Middle frontal gyrus (tissue), 1 donor: ENCODE measurements around the gene LIME1.

Experiments
- DNase-seq: peaks from one replicate; pipeline ENCODE4 v3.0.0-alpha.2; 2015; ENCODE audit warnings: low spot score; ENCODE audit errors: extremely low spot score

Gene LIME1

DNA sequence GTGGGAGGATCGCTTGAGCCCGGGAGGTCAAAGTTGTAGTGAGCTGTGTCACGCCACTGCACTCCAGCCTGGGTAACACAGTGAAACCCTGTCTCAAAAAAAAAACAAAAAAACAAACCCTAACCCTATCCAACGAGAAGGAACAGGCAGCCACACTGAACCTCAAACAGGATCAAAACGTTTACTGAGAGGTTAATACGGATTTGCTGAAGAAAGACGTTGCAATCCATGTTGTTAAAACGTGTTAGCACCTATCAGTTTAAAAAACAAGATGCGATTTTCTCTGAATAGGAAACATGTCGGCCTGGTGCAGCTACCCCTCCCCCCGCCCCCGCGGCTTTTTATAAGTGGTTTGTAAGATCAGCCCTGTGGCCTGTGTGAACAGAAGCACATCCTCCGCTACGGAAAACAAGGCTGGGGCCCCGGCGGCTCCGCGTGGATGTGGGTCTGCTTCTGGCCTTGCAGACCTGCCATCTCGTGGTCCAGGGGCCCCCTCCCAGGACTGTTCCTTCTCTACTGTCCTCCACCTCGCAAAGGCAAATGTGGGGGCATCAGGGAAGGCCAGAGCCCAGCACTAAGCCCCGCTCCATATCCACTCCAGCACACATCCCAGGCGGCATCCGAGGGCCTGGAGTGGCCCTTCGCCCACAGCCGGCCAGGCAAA lies 14.5 kb downstream of the LIME1 start:
- DNase-seq = no peak

DNA sequence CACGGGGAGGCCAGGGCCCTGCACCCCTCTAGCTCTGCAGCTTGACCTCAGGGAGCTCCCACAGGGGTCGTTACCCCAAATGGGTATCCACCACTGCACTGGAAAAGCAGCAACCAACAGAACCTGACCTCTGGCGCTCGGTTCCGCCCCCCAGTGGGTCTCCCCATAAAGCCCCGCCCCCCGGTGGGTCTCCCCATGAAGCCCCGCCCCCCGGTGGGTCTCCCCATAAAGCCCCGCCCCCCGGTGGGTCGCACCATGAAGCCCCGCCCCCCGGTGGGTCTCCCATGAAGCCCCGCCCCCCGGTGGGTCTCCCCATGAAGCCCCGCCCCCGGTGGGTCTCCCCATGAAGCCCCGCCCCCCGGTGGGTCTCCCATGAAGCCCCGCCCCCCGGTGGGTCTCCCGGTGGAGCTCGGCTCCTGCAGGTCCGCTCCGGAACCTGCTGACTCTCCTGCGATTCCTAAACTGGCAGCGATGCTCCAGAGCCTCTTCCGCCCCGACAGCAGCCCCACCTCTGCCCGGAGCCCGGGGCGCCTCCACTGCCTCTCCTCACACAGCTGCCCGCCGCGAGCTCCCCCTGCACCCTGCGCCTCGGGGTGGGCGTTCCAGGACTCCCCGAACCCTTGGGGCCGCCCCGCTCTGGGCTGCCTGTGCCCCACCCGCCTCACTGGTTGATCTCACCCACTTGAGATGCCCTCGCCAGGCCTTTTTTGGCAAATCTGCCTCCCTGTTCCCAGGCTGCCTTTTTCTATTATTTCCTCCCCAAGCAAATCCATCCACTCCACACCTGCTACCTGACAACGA lies 15.2 kb downstream of the LIME1 start:
- DNase-seq = no peak

GRCh38 chr20:63752411-63753101 lies 16.1 kb downstream of the LIME1 start:
- no peak for DNase-seq

GRCh38 chr20:63753381-63753780 lies 16.9 kb downstream of the LIME1 start:
- DNase-seq = no peak

GRCh38 chr20:63754008-63754407 lies 17.5 kb downstream of the LIME1 start:
- no peak for DNase-seq

- no peak for DNase-seq
These were observed 19.6 kb downstream of the LIME1 start for GRCh38 chr20:63755933-63756647.

GRCh38 chr20:63756648-63756991 lies 20.2 kb downstream of the LIME1 start:
- DNase-seq = no peak

GRCh38 chr20:63758152-63758551 lies 21.7 kb downstream of the LIME1 start:
- DNase-seq = no peak

DNA sequence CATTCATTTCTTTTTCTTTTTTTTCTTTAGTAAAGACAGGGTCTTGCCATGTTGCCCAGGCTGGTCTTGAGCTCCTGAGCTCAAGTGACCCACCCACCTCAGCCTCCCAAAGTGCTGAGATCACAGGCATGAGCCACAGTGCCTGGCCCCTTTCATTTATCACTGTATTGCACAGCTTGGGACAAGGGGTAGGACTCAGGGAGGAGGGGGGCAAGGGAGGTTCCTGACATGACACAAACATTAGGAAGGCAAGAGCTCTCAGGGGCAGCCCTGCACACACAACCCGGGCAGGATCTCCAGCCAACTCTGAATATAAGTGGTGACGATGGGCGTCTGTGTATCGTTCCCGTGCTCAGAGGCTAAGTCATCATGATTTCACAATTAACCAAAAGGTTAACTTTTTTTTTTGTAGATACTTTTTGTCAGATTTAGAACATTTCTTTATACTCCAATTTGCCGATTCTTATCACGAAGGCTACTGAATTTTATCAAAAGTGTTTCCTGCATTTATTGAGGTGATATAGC lies 23.0 kb downstream of the LIME1 start:
- no peak for DNase-seq

DNA sequence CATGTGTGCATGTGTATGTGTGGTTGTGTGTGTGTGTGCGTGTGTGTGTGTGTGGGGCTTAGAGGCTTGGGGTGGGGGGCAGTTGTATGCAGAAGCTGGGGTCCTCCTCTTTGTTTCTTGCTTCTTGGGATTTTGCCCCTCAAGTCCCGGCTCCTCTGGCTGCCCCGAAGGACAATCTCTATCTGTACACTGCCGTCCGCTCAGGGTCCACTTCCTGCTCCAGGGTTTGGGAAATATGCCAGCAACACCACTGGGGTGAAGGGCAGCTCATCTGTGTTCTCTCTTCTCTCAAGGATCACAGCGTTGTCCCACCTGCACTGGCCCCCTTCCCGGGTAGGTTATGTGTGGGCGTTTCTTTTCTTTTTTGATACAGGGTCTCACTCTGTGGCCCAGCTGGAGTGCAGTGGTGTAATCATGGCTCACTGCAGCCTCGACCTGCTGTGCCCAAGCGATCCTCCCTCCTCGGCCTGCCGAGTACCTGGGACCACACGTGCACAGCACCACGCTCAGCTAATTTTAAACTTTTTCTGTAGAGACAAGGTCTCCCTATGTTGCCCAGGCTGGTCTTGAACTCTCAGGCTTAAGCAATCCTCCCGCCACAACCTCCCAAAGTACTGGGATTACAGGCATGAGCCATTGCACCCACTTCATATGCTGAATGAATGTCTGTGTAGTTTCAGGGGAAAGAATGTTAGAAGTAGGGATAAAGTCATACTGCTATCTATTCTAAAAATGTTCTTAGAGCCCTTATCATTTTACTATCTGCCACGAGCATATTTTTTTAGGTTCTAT lies 28.8 kb downstream of the LIME1 start:
- DNase-seq = no peak

GRCh38 chr20:63765902-63766301 lies 29.4 kb downstream of the LIME1 start:
- DNase-seq = no peak

GRCh38 chr20:63766695-63767426 lies 30.4 kb downstream of the LIME1 start:
- no peak for DNase-seq

GRCh38 chr20:63767456-63767855 lies 31.0 kb downstream of the LIME1 start:
- no peak for DNase-seq

DNA sequence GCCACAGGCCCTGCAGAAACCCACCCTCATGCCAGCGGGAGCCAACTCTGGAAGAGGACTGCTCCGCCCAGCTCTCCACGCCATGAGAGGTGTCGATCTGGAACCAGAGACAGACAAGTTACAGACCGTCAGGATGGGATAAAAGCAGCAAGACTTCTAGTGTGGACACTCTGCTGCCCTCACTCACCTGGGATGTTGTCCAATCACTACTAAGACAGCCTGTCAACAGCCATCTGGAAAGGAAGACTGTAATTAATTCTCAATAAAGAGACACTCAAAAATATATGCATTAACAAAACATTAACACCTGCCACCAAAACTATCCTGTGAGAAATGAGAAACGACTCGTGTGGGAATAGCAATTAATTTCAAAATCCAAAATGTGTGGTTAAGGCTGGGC lies 31.4 kb downstream of the LIME1 start:
- no peak for DNase-seq

- no peak for DNase-seq
These were observed 32.4 kb downstream of the LIME1 start for GRCh38 chr20:63768591-63769515.

- no peak for DNase-seq
These were observed 33.5 kb downstream of the LIME1 start for GRCh38 chr20:63769891-63770474.

DNA sequence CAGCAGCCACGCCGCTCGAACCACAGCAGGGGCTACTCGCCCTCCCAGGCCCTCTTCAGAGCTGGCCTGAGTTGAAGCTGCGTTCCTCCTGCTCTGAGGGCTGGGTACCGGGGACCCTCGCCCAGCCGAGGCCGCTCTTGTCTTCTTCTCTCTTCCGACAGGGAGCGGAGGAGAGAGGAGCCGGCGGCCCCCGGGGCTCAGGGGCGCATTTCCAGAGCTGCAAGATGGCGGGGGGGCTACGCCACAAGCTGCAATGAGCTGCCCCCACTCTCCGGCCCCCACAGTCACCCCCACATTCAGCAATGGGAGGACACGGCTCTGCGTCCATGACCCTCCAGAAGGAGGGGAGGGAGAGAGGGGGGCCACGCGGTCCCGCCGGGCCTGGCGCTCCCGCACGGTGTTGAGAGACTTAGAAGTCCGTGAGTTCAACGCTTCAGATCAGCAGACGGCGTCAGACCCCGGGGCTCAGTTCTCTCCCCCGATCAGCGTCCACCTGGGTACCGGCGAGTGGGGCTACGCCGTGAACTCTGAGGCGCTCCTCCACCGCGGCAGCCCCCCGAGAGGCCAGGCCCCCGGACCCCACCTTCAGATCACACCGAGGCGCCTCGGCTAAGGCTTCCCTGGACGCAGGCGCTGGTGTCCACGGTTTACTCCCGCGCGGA lies 34.7 kb downstream of the LIME1 start:
- DNase-seq = no peak
